Ishikawa (cell line): ENCODE results near the gene SYTL3.

Source experiments
- EP300 ChIP-seq: IDR thresholded peaks from 2 replicates; pipeline ENCODE4 v1.6.1; 2012; ENCODE audit warnings: borderline replicate concordance
- TEAD4 ChIP-seq: IDR thresholded peaks from 2 replicates; pipeline ENCODE4 v1.6.1; 2012

GRCh38 chr6:158729906-158730540, 80.2 kb downstream of the SYTL3 start:
- TF ChIP-seq TEAD4 (no peak), EP300 (no peak)
